NCI-H345 (cell line): Measurements from ENCODE around the gene BLM.
"Not testable (repeated sequence)": the region's sequence is repeated elsewhere in the genome, so short reads cannot be mapped to it uniquely, and the experiment has no call there.

ENCODE experiments used
- DNase-seq: peaks from one replicate; lab custom pipeline; 2025; lab: John Stamatoyannopoulos, UW

The BLM gene

DNA sequence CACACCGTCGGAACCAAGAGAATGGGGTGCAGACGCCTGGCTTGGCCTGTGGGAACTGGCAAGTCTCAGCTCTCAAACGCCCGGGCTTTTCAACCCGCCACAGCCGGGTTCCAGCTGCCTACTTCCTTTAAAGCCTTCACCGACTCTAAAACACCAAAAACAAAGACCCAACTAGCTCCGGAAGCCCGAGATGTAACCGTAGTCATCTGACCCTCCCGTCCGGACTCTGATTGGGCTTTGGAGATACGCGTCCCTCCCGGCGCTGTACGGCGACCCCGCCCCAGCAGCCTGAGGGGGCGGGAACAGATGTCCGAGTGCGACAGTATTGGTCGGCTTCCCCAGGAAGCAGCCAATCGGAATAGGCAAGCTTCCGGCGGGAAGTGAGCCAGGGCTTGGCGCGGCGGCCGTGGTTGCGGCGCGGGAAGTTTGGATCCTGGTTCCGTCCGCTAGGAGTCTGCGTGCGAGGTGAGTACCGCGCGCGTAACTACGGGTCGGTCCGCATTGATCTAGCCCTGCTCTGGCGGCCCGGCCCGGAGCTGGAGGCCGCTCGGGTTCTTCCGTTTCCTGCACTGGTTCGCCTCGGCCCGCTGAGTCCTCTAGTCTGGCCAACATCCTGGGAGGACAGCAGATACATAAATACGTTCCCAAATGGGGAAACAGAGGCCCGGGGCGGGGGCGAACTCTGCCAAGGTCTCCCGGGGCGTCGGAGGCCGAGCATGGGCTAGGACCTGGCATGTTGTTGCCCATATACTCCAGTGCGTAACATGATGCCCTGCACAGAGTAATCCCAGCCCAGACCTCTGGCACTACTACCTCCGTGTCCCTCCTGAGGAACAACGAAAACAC is at the start of gene BLM:
TSS of gene BLM (plus strand) at position 371 of the 846 bp plus-strand sequence. CDS start 30,047 bp downstream, outside the sequence.
- peak; percentile 94 for DNase-seq

DNA sequence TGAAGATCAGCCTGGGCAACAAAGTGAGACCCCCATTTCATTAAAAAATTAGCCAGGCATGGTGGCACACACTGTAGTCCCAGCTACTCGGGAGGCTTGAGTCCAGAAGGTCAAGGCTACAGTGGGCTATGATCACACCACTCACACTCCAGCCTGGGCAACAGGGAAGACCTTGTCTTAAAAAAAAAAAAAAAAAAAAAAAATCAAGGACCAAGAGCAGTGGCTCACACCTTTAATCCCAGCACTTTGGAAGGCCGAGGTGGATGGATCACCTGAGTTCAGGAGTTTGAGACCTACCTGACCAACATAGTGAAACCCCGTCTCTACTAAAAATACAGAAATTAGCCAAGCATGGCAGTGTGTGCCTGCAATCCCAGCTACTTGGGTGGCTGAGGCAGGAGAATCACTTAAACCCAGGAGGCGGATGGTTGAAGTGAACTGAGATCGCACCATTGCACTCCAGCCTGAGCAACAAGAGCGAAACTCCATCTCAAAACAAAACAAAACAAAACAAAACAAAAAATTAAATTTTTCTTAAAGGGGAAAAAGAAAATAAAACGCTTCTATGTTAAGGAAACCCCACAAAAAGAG is 49.3 kb upstream of the BLM start:
- DNase-seq = not testable (repeated sequence)

DNA sequence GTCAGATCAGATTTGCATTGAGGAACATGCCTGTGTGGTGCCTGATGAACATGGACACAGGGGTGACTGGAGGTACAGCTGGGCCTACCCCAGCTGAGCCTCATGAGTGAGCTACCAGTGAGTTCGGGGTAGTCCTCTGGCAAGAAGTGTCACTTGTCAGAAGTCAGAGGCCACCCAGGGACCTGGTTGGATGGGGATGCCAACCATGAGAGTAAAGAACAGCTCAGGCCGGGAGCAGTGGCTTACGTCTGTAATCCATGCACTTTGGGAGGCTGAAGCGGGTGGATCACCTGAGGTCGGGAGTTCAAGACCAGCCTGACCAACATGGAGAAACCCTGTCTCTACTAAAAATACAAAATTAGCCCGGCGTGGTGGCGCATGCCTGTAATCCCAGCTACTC is 46.5 kb upstream of the BLM start:
- DNase-seq = not testable (repeated sequence)

DNA sequence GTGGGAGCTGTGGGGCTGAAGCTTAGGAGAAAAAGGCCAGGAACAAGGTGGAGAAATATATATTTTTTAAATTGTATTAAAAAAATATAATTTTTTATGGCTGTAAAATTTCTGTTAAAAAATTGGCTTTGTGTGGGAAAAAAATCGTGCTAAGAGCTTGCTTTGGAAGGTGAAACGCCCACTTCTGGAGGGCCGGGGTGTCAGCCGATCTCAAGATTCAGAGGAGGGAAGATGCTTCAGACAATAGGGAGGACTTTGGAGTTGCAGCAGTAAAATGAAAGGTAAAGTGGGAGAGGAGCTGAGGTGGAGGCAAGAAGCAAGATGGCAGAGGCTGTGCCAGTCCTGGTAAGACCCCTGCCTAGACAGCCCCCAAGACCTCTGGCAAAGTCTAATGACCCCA is 45.9 kb upstream of the BLM start:
- DNase-seq = no peak

DNA sequence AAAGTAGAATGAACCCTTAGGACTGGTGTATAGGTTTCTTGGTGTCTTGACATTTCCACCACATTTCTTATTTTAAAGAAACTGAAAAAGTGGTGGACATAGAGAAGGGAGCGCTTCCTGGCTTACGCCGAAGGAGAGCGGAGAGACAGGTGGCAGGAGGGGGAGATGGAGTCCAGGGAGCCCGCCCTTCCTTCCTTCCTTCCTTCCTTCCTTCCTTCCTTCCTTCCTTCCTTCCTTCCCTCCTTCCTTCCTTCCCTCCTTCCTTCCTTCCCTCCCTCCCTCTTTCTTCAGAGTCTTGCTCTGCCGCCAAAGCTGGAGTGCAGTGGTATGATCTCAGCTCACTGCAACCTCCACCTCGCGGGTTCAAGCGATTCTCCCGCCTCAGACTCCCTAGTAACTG is 43.8 kb upstream of the BLM start:
- not testable (repeated sequence) for DNase-seq

DNA sequence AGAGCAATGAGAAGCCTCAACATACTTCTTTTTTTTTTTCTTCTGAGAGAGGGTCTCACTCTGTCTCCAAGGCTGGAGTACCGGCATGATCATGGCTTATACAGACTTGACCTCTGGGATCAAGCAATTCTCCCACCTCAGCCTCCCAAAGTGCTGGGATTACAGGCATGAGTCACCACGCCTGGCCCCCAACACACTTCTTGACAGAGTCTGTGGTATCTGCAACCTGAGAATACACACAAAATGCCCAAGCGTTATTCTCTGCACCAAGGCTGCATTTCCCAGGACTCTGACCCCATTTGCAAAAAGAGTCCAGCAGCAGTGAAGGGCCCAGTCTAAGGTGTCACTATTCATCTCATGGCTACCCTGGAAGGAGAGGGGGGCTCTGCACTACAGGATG is 42.7 kb upstream of the BLM start:
- no peak for DNase-seq

DNA sequence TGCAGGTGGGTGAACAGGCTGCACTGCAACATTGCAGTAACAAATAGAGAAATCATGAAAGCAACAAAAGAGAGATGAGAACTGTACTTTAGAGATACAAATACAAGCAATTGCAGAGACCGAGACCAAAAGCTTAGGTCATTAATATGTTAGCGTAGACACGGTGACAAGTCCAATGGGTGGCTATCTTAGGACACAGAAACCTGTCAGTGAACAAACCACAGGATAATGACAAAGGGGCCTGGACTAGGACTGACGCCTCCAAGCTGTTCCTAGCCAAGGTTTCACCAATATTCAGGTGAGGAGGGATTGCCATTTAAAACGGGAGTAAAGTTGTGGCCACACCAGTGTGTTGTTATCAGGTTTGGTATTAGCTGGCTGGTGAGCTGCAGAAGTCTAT is 41.7 kb upstream of the BLM start:
- no peak for DNase-seq

DNA sequence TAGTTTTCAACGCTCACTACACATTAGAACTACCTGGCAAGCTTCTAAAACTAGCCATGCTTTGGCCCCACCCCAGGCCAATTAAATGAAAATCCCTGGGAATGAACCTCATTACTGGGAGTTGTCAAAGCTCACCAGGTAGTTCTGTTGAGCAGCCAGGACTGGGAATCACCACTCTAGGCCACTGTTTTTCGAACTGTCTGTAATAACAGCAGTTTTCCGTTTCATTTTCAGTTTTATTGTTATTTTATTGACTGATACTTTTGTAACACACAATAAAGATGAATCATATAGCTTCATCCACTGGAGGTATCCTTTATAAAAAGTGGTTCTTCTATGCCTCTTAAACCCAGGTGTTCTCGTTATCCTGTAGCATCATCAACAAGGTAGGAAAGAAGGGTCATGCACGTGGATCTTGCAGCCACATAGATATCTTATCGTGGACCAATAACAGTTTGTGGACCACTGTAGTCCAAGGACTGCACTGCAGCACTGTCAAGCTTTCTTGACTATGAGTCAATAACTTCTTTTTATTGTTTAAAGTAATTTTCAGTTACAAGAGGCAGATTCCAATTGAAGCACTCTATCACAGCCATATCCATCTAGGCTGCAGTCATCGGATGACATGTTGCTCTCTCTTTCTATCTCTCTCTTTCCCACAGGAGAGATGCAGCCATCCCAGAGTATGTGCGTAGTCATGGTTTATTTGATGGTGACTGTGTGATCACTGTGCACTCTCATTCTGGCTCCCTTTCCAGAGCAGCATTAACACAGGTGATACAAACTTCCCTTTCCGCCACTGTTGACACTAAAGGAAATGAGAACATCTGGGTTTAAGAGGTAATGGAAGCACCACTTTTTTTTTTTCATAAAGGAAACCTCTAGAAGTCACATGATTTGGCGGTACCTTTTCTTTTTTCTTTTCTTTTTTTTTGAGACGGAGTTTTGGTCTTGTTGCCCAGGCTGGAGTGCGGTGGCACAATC is 39.0 kb upstream of the BLM start:
- DNase-seq = no peak

DNA sequence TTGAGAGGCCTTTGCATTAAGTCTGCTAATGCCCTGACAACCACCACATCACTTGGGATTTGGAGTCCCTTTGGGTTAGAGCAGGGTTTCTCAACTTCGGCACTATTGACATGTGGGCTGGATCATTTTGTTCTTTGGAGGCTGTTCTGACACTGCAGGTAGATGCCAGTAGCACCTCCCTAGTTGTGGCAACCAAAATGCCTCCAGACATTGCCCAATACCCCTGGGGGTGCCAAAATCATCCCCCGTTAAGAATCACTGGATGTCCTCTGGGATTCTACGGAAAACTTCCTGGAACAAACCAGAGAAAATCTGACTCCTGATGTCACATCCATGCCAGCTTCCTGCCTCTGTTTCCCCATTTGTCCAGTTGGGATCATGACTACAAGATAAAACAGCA is 37.2 kb upstream of the BLM start:
- no peak for DNase-seq

DNA sequence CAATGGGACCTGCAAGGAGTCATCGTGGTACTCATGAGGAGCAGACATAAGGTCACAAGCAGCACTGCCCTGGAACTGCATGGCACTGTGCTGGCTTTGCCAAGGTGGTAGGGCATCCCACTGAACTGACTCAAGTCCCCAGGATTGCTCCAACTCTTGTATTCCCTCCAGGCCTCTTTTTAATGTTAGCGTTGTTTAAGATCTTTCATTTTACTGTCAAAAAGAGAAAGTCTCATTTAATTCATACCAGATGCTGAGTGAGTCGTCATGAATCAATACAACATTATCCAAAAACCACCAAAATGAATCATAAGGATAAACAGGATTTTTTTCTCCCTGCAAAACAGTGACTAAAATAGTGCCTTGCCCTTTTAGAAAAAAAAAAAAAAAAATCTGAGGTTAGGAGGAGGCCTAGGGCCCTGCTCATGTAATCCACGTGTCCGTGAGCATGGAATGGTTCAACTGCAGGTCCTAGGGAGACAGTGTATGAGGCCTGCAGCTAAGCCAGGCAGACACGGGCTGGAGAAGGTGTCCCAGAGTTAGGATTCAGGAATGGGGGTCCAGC is 36.7 kb upstream of the BLM start:
- no peak for DNase-seq

DNA sequence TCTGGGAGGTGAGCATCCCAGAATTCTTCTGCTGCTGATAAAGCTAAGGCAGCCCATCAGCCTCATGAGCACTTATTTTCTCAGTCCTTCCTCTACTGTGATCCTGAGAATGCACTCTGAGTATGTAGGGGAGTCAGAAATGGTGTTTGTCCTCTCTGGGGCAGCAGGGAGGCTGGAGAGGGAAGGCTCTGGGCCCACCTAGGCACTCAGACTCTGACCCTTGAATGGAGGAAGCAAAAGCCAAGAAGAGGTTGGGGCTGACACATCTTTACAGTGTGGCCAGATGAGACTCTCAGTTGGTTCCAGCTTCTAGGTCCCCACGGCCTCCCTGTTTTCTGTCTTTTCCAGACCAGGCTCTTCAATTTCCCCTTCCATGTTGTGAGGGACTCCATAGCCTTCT is 36.1 kb upstream of the BLM start:
- no peak for DNase-seq

DNA sequence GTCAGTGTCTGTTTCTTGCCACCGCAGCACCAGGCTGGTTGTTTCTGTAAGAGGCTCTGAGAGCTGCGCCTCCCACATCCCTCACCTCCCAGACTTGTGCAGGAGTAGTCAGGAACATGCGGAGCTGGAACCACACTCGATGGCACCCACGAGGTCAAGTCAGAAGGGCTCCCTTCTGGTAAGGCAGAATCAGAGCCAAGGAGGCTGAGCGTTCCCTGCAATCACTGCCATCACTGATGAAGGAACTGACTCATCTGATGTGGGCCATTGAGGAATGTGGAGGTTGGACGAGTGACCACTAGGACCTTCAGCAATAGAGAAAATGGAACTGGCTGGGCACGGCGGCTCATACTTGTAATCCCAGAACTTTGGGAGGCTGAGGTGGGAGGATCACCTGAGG is 35.7 kb upstream of the BLM start:
- no peak for DNase-seq

DNA sequence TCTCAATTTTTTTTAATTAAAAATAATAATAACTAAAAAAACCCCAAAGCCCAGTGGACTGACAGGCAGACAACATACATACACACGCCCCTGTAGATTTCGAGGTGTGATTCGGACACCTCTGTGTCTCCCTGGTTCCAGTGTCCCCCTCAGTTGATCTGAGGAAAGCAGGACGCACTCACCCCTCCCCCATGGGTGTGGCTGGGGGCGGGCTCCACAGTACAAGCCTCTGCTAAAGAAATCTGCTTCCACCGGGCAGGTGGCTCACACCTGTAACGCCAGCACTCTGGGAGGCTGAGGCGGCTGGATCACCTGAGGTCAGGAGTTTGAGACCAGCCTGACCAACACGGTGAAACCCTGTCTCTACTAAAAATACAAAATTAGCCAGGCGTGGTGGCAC is 33.8 kb upstream of the BLM start:
- no peak for DNase-seq

DNA sequence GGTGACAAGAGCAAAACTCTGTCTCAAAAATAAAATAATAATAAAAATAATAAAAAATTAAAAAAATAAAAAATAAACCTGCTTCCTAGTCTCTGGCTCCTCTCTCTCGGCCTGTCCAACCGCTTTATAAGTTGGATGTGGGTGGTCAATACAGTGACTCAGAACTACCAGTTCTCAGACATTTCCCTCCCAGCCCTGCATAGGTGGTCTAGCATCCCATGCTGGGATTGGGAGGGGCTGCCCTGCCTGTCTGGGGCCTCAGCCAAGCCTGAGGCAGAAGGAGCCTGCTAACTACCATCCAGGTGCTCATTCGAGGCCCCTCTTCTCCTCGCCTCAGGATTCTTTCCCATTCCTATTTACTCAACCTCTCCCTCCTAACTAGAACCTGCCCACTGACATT is 33.3 kb upstream of the BLM start:
- DNase-seq = no peak

DNA sequence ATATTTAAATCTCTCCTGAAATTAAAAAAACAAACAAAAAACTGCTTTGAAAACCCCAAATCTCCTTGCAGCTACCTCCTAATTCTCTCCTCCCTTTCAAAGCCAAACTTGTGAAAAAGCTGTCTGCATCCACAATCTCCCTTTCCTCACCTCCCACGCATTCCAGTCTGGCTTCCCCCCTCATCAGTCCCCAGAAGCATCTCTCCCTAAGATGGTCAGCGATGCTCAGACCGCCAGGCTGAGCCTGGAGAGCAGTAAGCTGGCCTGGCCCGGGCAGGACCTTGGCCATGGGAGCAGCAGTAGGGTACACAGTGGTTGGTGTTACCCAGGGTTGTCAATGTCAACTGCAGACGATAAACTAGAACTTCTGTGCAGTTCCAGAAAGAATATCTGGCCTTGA is 32.9 kb upstream of the BLM start:
- no peak for DNase-seq

DNA sequence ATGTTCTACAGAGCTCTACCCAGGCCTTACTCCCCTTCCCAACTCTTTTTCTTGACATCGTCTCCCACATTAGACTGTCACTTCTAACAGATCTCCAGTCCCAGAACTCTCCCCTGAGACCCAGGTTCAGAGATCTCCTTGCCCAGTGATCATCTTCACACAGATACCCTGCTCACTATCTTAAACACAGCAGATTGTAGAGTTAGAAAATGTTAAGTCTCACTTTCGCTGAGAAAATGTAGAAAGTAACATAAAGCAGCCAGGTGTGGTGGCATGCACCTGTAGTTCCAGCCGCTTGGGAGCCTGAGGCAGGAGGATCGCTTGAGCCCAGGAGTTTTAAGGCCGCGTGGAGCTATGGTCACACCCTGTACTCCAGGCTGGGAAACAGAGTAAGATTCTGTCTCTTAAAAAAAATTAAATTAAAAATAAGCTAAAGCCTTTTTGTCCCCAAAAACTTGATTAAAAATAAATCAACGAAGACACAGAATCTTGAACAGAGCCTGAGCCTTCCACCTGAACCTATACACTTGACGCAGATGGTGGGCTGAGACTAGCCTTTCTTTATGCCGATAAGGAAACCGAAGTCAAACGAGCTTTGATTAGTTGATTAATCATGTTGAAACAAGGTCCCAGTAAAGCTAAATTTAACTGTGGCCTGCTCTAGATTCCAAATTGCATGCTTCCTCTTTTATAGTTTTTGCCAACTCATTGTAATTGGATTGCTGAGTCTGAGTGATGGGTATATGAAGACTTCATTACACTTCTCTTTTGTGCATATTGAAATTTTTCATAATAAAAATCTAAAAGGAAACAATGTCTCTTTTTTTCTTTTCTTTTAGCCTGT is 31.3 kb upstream of the BLM start:
- DNase-seq = no peak

DNA sequence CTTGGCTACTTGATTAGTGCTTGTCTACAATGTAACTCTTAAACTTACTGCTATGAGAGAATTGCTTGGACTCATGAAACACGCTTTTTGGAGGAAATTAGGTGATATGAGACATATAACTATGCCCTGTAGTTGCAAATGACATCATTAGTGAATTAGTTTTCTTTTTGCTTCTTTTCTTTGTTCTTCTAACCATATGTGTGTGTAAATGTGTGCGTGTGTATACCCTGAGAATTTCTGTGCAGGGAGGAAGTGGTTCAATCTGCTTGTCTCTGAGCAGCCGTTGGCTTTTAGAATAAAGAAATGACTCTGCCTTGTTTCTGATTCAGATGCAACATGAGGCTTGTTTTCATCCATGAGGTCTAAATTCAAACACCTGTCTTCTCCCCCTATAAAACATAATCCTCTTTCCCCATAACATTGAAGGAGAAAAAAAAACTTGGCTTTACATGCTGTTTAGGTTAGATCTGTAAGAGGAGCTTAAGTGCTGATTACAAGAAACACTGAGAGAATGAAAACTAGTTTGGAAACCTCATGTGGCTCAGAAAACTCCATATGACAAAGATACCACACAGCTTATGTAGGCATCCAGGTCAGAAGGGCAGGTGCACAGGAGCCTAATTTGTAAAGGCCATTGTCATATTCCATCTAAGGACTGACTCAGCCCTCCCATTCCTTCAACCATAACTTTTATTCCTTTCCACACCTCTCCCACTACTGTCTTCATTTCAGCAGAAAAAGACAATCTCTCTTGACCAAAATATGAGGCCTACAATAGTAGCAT is 30.5 kb upstream of the BLM start:
- no peak for DNase-seq

DNA sequence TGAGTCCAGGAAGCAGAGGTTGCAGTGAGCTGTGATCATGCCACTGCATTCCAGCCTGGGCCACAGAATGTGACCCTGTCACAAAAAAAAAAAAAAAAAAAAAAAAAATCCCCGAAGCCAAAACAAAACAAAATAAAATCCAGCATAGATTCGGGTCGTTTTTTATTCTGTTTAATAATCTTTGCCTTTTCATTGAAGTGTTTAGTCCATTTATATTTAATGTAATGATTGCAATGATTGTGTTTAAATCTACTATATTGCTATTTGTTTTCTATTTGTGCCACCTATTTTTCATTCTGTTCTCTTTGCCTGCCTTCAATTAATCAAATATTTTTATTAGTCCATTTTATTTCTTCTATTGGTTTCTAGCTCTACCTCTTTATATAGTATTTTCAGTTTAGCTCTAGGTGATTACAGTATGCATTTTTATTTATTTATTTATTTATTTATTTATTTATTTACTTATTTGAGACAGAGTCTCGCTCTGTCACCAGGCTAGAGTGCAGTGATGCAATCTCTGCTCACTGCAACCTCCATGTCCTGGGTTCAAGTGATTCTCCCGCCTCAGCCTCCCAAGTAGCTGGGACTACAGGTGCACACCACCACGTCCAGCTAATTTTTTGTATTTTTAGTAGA is 27.7 kb upstream of the BLM start:
- DNase-seq = not testable (repeated sequence)

DNA sequence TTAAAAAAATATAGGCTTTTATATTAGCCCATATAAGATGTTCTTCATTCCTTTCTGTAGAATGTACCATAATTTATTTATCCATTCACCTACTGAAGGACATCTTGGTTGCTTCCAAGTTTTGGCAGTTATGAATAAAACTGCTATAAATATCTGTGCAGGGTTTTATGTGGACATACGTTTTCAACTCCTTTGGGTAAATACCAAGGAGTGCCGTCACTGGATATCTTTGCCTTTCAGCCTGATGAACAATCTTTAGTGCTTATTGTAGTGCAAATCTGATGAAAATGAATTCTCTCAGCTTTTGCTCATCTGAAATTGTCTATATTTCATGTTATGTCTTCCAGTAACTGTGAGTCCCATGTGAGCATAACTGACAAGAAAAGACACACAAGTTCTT is 26.6 kb upstream of the BLM start:
- DNase-seq = no peak

DNA sequence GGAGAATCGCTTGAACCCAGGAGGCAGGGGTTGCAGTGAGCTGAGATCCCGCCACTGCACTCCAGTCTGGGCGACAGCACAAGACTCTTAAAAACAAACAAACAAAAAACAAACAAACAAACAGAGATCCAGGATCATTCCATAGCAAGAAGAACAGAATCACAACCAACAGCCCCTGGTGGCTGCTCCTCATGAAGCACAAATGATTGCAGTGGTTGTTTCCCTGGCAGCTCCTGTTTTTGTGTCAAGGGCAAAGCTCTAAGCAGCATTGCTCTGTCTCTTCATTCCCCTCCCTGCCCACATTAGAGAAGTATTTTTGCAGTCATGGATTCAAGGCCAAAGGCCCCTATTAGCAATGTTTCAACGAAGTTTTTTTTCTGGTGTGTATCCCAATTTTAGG is 25.8 kb upstream of the BLM start:
- no peak for DNase-seq
